Measurements from ENCODE around the gene AKAP10.
"Not testable (repeated sequence)": the region's sequence is repeated elsewhere in the genome, so short reads cannot be mapped to it uniquely, and the experiment has no call there.

Gene AKAP10, protein sequence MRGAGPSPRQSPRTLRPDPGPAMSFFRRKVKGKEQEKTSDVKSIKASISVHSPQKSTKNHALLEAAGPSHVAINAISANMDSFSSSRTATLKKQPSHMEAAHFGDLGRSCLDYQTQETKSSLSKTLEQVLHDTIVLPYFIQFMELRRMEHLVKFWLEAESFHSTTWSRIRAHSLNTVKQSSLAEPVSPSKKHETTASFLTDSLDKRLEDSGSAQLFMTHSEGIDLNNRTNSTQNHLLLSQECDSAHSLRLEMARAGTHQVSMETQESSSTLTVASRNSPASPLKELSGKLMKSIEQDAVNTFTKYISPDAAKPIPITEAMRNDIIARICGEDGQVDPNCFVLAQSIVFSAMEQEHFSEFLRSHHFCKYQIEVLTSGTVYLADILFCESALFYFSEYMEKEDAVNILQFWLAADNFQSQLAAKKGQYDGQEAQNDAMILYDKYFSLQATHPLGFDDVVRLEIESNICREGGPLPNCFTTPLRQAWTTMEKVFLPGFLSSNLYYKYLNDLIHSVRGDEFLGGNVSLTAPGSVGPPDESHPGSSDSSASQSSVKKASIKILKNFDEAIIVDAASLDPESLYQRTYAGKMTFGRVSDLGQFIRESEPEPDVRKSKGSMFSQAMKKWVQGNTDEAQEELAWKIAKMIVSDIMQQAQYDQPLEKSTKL

DNA sequence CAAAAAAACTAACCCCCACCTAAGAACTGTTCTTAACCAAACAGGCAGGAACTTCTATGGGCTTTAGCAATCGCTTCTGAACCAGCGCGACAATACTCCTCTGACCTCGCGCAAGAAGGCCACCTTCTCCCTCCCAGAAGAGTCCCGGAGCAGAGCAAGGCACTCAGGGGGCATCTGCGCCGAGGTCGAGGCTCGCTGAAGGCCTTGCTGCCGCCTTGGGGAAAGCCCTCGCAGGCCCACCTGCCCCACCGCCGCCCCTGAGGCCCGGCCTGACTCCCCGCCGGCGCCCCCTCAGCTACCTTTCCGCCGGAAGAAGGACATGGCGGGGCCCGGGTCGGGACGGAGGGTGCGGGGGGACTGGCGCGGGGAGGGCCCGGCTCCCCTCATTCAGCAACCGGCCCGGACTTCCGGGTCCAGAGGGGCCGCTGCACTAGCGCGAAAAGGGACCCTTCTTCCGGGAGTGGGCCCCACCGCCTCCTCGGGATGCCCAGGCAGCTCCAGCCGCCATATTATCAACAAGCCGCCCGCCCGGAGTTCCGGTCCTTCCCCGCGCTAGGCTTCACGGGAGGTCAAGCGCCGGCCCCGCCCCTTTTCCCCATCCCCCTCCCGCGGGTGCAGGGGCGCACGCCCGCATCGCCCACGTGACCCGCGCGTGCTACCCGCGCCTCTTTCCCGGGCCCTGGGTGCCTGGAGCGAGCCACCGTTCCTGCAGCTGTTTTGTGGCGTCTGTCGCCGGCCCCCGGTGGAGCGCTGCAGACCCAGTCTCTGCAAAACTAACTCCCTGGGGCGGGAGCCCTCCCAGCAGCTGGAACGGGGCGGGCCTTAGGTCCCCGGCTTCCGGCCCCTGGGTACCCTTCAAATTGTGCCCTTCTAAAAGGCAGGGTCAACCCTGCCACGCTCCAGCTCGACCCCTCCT is at the start of gene AKAP10:
TSS of gene AKAP10 (minus strand) at position 536 of the 916 bp plus-strand sequence. CDS start at position 387, 149 bp downstream.
- peak; percentile 96 for DNase-seq (ENCODE audit: low spot score)

DNA sequence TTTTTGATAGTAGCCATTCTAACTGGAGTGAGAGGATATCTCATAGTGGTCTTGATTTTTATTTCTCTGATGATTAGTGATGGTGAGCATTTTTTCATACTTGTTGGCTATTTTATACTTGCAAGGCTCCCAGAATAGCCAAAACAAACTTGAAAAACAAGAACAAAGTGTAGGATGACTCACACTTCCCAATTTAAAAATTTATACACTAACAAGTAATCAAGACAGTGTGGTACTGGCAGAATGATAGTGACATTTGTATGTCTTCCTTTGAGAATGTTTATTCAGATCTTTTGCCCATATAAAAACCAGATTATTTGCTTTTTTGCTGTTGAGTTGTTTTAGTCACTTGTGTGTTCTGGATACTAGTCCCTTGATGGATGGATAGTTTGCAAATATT is 49.3 kb upstream of the AKAP10 start:
- DNase-seq (ENCODE audit: low spot score) = no peak

DNA sequence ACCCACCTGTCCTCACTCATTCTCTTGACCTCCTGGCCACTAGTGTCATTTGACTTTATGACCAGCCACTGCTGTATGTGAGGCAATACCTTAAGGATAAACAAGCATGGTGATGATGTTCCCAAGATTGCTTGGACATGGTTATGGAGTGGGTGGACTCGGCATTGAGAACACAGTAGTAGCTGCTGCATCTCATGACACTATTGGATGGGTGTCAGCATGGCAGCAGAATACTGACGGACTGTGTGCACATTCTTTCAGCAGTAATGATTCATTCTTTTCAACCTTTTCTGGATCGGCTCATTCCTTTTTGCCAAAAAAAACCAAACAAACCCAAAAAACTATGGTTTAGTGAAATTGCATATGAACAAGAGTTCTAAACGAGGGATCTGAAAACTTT is 45.1 kb upstream of the AKAP10 start:
- DNase-seq (ENCODE audit: low spot score) = no peak

DNA sequence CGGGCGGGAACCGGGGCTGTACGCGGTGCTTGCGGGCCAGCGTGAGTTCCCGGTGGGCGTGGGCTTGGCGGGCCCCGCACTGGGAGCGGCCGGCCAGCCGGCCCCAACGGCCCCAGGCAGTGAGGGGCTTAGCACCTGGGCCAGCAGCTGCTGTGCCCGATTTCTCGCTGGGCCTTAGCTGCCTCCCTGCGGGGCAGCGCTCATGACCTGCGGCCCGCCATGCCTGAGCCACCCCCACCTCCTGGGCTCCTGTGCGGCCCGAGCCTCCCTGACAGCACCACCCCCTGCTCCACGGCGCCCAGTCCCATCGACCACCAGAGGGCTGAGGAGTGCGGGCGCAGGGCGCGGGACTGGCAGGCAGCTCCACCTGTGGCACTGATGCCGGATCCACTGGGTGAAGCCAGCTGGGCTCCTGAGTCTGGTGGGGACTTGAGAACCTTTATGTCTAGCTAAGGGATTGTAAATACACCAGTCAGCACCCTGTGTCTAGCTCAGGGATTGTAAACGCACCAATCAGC is 38.9 kb upstream of the AKAP10 start:
- DNase-seq (ENCODE audit: low spot score) = not testable (repeated sequence)

DNA sequence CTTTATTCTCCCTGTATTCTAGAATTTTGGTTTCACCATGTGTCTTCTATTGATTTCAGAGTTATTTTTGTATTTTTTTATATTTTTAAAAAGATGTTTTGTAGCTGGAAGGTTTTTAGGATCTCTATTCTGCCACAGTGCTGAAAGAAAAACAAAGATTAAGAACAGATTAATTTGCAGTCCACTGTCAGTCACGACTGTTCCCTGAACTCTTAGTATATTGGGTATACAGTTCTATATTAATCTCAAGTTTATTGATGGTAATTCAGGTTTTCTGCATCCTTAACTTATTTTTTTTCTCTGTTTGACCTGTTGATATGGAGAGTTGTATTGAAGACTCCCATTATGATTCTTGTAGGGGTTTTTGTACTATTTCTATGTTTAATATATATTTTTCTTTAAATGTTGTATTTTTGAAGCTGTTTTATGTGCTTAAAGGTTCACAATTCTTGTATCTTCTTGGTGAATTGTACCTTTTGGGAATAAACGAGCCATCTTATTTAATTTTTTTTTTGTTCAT is 34.4 kb upstream of the AKAP10 start:
- DNase-seq (ENCODE audit: low spot score) = no peak

DNA sequence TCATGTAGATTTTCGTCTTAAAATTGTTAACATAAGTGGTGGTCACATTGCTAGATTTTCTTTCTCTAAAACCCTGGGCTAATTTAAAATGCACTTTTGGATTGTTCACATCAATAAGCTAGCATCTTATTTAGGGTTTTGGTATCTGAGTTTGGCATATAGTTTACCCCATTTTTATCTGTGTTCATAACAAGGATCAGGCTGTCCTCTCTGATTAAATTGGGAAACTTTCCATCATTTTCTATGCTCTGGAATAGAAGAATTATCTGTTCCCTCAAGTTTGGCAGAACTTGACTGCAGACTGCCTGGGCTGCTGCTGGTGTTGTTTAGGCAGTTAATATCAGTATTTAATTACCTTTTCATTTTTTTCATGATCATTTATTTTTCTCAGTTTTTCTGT is 33.3 kb upstream of the AKAP10 start:
- DNase-seq (ENCODE audit: low spot score) = no peak

DNA sequence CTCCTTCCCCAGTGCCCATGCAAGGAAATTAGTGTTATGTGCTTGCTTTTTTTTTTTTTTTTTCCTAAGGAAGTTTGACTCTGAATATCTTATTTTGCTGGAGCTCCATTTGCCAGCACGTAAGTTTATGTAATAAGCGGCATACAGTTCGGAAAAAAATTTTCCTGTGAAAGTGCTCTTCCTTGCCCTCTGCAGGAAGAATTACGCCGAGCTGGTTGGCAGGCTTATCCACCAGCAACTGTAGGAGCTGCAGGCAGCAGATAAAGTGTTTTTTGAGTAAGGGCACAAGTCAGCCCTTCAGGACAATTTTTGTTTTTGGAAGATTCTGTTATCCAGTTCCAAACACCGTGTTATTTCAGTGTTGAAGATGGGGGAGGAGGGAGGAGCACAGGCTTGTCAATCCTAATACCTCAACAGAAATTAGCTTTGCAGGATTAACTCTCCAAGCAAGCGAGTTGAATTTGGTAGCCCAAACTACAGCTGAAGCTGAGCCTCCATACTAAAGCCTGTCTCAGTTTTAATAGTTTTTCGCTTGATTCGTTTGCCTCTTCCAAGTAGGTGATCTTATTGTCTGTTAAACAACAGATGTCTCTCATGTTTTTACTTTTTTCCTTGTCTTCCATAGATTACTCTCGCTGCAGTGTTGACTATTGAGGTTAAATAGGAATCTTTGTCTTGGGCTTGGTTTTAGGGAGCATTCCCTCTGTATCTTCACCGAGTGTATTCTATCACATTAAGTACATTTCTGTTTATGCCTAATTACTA is 32.7 kb upstream of the AKAP10 start:
- no peak for DNase-seq (ENCODE audit: low spot score)

DNA sequence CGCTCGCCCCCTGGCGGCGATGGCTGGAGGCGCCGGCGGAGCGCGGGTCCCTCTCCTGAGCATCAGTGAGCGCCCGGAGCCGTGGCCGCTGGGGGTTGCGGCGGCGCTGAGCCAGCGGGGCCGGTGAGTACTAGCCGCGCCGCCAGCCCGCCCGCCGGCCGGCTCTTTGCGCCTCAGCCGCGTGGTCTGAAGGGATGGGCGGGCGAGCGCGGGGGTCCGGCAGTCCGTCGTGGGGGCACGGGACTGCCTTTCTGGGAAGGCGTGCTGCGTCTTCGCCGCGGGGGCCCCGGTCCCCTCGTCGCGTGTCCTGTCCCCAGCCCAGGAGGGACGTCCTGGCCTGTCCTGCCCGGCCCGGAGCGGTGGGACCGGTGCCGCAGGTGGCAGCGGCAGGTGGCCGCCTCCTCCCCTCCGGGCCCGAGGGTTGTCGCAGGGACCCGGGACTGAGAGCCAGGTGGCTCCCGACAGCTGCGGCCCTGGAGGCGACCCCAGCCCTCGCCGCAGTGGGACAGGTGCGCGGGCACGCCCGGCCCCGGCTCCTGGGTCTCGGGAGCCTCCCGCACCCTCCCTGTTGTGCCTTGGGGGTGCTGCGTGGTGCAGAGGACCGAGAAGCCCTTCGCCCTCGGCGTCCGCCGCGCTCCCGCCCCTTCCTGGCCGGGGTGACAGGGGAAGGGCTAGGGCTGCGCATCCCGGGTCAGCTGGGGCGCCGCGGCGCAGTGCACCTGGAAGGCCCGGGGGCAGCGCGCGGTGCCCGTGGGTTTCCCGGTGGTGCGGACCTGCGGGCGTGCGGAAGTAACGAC is 31.9 kb upstream of the AKAP10 start, which contains the start of gene SPECC1:
TSS of gene SPECC1 (plus strand) at position 58 of the 797 bp plus-strand sequence. CDS start 87,293 bp downstream, outside the sequence.
- DNase-seq (ENCODE audit: low spot score) = no peak

DNA sequence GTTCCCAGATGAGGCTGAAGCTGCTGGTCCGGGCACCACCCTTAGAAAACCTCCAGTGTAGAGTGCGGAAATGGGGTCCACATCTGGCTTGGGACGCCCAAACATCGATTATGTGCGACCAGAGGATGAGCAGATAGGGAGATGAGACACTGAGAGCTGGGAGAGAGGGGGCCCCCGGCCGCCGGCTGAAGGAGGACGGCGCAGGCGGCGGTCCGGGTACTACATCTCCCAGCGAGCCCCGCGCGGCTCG is 31.3 kb upstream of the AKAP10 start:
- peak; percentile 90 for DNase-seq (ENCODE audit: low spot score)

DNA sequence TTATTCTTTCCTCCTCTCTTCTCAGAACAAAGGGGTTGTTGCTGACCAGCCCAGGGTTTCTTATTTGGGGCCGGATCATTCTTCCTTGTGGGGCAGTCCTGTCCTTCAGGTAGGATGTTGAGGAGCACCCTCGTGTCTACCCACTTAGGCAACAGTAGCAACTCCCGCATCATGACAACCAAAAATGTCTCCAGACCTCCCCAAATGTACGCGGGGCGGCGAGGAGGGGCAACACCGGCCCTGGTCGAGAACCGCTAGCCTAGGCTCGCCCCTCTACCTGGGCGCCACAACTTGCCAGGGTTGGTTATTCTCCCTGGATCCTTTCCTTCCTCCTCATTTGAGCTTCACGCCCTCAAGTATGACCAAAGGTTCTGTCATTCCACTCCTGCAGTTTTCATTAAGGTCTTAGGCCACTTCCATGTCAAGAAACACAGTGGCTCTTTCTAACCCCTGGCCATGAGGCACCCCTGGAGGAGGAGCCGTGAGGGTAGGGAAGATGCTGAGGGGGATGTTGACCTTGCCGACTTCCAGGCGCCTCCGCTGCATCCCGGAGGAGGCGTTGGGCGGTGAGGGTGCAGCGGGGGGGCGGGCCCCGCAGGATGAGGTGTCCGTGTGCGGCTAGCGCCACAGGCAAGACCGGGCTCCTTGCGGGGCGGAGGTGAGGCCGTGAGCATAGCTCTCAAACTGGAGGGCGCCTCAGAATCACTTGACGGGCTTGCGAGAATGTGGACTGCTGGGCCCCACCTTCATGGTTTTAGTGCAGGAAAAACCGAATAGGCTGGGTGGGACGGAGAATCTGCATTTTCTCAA is 30.8 kb upstream of the AKAP10 start:
- DNase-seq (ENCODE audit: low spot score) = no peak

DNA sequence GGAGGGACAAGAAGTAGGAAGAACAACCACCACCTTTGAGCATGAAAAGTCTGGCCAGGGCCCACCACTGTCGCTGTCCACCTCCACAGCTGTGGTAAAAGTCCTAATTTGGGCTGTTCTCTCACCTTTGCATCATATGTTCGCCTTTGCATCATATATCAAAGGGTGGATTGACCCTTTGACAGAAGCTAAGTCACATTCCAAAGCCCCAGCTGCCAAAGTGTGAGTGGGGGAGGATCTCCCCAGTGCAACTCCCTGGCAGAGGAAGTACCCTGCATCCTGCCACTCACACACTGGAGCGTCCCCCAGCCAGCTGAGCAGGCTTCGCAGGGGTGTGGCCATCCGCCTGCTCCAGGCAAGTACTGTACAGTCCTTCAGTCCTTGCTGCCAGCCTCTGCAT is 18.9 kb upstream of the AKAP10 start:
- no peak for DNase-seq (ENCODE audit: low spot score)

DNA sequence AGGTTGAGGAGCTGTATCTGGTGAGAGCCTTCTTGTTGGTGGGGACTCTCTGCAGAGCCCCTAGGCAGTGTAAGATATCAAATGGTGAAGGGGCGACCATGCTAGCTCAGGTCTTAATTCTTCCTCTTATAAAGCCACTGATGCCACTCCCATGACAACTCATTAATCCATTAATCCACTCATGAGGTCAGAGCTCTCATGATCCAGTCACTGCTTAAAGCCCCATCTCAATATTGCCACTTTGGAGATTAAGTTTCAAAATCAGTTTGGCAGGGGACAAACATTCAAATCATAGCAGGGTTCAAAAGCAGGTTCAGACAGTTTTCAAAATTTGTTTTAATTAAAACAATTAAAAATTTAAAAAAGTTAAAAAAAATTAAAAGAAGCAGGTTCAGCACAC is 18.5 kb upstream of the AKAP10 start:
- DNase-seq (ENCODE audit: low spot score) = no peak

DNA sequence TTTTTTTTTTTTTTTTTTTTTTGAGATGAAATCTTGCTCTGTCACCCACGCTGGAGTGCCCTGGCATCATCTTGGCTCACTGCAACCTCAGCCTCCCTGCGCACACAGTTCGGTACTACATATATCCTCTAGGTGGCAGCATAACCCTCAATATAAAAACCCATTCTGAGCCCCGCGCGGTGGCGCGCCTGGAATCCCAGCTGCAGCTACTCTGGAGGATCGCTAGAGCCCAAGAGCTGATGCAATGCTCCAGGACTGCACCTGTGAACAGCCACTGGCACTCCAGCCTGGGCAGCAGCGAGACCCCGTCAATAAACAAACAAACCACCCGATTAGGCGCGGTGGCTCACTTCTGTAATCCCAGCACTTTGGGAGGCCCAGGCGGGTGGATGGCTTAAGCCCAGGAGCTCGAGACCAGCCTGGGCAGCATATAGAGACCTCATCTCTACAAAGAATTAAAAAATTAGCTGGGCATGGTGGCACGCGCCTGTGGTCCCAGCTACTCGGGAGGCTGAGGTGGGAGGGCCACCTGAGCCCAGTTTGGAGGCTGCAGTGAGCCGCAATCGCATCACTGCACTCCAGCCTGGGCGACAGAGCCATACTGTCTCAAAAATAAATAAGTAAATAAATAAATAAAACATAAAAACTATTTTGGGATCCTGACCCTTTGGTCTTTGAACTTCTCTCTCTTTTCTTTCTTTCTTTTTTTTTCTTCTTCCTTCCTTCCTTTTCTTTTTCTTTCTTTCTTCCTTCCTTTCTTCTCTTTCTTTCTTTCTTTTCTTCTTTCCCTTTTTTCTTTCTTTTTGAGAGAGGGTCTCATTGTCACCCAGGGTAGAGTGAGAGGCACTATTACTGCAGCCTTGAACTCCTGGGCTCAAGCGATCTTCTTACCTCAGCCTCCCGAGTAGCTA is 15.4 kb upstream of the AKAP10 start:
- DNase-seq (ENCODE audit: low spot score) = peak; percentile 90

DNA sequence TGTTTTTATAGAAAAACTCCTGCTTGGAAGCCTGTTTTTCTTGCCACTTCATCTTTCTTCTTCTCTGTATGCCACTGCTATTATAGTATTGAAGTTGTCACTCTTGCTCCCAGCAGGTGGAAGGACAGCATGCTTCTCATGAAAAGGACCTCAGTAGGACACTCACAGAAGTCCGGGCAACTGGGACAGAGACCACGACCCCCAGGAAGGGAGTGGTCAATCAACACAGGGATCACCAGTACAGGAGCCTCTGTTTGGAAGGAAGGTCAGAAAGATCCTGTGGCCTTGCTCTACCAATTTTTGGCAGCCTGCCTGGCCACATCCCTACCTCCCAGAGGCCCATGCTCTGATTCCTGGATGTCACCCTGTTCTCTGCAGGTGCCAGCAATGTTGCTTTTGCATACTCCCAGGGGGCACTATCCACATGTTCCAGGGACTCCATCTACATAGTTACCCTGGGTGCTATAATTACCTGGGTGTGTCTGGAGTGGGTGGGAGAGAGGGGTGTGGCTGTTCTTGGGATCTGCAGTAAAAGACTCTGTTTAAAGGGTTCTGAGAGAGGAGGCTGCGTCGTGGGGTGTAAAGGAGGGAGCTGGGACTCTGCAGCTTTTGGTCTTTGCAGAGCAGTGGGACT is 13.7 kb upstream of the AKAP10 start:
- DNase-seq (ENCODE audit: low spot score) = no peak

DNA sequence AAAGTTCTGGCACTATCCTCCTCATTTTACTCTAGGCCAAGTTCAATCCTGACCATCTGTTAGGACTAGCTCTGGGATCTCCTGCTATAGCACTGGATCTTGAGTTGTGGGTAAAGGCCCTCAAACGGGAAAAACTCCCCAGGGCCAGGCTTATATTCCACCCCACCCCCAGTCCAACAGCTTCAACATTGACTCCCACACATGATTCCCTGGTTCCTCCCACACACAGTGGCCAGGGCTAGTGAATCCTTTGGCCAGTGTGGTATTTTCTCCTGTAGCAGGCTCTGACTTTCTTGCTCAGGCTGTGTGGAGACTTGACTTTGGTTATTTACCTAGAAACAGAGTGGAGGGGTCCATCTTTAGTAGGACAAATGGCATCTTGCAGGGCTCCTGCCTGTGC is 10.3 kb upstream of the AKAP10 start:
- DNase-seq (ENCODE audit: low spot score) = no peak

DNA sequence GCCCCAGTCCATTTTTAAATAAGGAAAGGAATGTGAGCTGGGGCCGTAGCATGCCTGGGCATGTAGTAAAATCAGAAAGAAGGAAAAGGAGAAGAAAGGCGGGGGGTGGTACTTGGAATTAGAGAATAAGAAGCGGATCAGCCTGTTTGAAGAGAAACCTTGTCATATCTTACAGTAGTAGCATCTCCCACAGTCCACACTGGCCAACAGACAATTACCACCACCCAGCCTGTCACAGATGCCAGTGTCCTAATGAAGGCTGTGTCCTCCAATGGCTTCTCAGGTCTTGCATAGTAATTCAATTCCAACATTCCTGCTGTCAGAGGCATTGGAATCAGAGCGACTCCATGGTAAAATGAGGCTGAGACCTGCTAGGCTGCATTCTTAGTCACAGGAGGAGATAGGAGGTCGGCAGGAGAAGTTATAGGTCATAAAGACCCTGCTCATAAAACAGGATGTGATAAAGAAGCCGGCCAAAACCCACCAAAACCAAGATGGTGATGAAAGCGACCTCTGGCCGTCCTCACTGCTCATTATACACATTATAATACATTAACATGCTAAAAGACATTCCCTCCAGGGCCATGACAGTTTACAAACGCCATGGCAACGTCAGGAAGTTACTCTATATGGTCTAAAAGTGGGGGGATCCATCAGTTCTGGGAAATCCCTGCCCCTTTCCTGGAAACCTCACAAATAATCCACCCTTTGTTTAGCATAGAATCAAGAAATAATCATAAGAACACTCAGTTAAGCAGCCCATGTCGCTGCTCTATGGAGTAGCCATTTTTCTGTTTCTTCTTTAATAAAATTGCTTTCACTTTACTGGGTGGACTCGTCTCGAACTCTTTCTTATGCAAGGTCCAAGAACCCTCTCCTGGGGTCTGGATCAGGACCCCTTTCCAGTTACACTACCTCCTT is 9.6 kb upstream of the AKAP10 start:
- DNase-seq (ENCODE audit: low spot score) = no peak
